ENCODE results near the gene CDH13.

The CDH13 gene

DNA sequence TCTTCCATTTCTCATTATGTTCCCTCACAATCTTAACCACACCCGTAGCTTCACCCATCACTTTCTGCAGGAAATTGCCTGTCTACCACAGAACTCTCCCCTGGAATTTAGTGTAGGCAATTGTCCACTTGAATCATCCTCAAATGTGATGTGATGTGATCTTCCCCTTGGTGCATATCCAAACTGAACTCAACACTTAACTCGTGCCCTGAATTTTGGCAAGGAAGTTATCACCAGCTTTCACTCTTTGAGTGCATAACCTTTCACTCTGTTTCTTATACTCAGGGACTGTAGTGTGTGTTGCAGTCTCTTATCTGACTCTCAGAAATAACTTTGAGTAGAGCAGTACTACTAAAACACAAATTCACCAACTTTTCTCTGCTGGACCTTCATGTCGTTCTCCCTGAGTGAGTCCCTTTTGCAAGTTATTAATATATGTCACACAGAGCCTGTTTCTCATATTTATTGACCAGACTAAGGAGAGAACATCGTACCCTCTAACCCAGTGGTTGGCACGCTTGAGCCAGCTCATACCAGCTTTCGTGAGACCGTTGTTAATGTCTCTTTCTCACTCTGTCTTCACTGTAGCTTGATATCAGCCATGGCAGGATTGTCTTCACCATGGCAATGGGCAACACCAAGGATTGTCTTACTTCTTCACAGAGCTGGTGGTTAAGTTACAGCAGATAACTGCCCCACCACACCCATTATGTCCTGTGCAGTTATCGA lies 622.1 kb downstream of the CDH13 start:
- no peak for DNase-seq (ENCODE audit: low spot score)

- DNase-seq (ENCODE audit: low spot score) = no peak
Measured at GRCh38 chr16:83253521-83253920, 626.8 kb downstream of the CDH13 start.

DNA sequence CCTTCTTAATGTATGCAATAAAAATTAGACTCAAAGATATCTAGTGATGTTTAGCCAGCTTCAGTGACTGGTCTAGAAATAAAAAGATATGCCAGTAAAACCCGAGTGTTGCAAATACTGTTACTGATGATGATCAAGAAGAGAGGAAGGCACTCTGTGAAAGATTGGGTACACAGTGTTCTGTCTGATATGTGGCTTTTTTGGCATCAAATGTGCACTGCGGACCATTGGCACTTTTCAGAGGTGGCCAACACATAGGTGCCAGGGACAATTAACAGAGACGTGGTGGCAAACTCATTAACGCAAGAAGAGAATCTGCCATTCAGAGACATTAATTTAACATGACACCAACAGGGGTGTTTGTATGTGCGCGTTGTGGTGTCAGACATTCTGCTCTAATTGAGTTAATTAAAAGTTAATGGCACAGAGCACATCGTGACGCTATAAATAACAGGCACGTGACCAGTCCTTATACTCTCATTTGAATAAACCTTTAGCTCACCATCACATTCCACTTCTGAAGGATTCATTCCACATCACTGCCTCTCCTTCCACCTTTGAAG lies 631.7 kb downstream of the CDH13 start:
- no peak for DNase-seq (ENCODE audit: low spot score)

DNA sequence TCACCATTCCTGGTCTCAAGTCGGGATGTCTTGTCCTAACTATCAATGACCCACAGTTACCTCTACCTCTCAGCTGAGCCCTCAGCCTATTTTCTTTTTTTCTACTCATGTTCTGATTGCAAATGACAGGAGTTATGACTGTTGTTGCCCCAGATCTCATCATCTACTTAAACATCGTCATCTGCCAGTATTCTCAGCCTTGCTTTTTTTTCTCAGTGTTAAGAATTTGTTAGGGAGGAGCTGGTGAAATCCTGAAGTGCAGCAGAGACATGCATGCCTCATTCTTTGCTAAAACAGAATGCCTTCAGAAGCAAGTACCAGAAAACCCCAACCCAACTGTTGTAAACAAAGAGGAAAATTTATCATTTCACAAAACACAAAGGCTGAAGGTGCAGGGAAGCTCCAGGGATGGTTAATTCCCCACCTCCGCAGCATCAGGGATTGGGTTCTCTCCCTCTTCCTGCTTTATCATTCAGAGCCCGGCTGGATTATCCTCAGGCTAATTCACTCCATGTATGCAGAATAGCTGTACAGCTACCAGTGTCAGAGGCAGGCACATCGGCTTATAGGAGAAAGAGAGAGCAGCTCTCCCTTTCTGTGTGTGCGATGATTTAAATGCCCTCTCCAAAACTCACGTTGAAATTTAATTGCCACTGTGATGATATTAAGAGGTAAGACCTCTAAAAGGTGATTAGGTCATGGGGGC lies 640.2 kb downstream of the CDH13 start:
- DNase-seq (ENCODE audit: low spot score) = no peak

DNA sequence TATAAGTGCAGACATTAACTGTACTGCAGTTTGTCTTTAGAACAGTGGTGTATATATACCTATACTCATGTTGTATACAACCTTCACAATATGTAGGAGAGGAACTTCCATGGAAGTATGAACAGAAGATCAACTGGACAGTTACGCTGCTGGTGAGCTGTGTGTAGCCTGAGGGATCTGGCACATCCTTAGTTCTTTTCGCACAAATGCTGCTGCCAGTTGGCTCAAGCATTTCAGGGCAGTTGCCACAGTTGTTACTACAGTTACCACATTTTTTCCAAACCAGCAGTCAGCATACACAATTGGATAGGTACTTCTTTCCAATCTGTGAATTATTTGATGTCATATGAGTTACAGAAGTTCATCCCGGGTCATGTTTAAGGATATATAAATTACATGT lies 641.4 kb downstream of the CDH13 start:
- no peak for DNase-seq (ENCODE audit: low spot score)

DNA sequence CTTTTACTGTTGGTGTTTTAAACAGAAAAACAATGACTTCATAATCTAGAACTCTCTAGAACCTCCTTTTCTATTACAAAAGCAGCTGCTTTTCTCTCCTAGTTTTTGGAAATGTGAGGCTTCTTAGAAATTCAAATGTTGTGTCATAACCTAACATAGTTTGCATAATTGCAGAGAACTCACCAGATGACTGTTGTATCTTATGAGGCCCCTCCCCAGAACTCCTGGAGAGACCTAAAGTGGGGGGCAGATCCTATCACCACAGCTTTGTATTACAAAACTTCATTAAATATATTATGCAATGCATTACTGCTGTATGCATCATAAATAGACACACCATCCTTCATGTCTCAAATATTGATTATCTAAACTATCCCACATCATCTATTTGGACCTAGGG lies 642.3 kb downstream of the CDH13 start:
- no peak for DNase-seq (ENCODE audit: low spot score)

GRCh38 chr16:83269541-83269940 lies 642.8 kb downstream of the CDH13 start:
- DNase-seq (ENCODE audit: low spot score) = no peak

GRCh38 chr16:83270061-83270460 lies 643.3 kb downstream of the CDH13 start:
- DNase-seq (ENCODE audit: low spot score) = no peak

DNA sequence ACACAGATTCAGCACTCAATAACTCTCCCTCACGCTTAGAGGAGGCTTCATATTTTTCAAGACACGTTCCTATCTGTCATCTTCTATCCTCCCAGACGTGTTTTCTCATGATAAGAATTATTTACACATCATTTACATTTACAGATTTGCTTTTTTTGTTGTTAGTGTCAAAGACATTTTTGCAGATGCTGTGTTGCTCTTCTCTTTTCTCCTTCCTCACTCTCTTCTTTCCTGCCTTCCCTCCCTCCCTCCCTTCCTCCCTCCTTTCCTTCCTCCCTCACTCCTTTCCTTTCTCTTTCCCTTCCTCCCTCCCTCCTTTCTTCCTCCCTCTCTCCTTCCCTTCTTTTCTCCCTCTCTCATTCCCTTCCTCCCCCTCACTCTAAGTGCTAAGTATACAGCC lies 643.9 kb downstream of the CDH13 start:
- no peak for DNase-seq (ENCODE audit: low spot score)

GRCh38 chr16:83271123-83271522 lies 644.4 kb downstream of the CDH13 start:
- DNase-seq (ENCODE audit: low spot score) = no peak

DNA sequence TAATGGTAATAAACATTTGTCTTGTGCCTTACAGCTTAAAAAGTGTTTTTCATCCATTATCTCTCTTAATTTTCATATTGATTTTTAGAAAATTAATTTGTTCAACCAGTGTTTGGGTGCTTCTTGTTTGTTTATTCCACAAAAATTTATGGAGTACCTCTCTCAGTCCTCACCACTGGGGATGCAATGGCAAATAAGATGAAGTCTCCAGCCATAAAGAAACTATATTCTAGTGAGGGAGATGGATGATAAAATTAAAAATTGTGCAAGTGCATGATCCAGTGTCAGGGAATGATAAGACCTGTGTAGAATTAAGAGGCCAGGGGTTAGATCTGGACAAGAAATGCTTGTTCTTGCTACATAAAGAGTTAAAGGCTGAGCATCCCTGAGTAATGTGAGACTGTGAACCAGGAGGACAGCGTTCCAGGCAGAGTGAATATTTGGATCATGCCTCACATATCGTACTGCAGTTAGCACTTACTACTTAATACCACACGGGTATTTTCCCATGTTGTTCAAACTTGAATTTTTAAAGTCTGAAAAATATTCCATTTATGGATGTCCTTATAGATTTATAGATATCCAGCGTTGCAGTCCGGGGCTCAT lies 645.3 kb downstream of the CDH13 start:
- no peak for DNase-seq (ENCODE audit: low spot score)

- no peak for DNase-seq (ENCODE audit: low spot score)
Measured at GRCh38 chr16:83272843-83273242, 646.1 kb downstream of the CDH13 start.

DNA sequence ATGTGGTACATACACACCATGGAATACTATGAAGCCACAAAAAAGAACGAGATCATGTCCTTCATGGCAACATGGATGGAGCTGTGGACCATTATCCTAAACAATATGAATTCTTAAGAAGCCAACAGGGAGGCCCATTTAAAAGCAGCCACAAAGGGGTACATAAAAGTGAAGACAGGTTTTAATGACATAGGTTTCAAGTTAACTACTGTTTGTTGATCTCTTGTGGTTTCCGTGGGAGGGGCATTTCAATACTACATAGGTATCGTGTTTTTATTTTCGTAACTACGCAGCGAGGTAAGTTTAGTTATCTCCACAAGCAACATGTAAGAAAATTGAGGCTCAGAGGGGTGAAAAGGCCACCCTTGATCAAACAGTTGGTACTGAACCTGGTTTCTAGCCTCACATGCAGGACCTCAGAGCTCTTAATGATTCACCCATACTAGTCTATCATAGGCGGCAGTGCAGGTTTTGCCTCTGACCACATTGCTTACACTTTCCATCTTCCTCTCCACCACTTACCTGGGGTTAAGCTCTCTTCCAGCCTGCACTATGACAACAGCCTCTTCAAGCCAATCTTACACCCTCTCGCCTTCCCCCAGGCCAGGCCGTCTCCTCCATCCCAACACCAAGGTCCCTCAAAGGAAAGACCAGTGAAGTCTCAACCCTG lies 646.9 kb downstream of the CDH13 start:
- no peak for DNase-seq (ENCODE audit: low spot score)

- no peak for DNase-seq (ENCODE audit: low spot score)
Measured at GRCh38 chr16:83279251-83279650, 652.5 kb downstream of the CDH13 start.

GRCh38 chr16:83285921-83286320 lies 659.2 kb downstream of the CDH13 start:
- DNase-seq (ENCODE audit: low spot score) = no peak

GRCh38 chr16:83296505-83296904 lies 669.7 kb downstream of the CDH13 start:
- DNase-seq (ENCODE audit: low spot score) = no peak

- DNase-seq (ENCODE audit: low spot score) = no peak
Measured at GRCh38 chr16:83298541-83298940, 671.8 kb downstream of the CDH13 start.

GRCh38 chr16:83300326-83300725 lies 673.6 kb downstream of the CDH13 start:
- DNase-seq (ENCODE audit: low spot score) = no peak

GRCh38 chr16:83301971-83302370 lies 675.2 kb downstream of the CDH13 start:
- no peak for DNase-seq (ENCODE audit: low spot score)

DNA sequence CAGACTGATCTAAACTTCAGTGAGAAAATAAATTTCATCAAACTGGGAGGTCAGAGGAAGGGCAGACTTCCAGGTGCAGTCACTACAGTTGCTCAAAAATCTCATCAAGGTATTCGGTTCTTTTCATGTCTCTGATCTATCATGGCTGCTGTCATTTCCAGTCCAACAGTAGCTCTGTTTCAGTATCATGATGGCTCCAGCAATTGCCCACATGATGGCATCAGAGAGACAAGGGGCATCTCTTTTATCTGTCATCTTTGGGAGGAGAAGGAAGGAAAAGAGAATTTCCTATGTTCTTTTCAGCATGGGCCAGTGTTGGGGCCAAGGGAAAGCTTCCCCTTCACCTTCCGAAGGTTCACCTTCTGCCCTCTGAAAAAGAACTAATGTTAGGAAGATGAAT lies 676.1 kb downstream of the CDH13 start:
- DNase-seq (ENCODE audit: low spot score) = no peak

DNA sequence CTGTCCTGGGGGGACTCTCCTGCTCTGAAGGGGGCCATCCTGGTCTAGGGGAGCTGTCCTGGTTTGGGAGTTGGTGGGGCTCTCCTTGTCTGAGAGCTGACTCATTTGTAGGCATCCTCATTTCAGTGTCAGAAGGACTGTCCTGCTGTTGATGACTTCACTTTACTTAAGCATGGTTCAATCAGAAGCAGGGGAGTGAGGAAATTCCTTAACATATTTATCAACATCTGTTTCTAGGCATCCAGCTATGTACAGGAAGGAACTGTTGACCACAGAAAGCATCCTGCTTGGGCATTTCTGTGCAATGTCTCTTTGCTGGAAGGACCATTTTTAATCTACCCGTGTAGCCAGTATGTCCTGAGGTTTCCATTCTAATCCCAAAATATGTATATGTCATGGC lies 678.3 kb downstream of the CDH13 start:
- no peak for DNase-seq (ENCODE audit: low spot score)

DNA sequence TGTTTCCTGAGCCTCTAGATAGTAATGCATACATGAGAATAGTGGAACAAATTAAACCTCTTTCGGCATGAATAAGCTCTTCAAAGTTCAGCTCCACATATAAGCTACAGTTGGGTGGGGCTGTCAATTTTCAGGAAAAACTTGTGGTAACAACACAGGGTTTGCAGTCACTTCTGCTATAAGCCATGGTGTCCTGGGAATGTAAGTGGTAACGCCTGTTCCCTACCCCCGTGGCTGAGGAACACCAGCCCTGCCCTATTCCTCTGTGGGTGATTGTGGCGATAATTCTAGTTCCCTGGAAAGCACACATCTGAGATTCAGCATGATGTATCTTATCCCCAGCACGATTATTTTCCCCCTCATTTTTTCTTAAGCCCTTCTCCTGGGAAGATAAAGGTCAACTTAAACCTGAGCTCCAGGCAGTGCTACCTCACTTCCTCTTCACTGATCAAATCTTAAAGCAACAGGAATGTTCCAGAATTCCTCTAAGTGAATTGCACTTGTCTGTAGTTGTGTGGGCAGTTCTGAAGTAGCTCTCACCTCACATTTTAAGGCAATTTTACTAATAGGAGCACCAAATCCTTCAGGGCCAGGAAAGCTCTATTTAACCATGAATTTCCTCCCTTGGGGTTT lies 680.3 kb downstream of the CDH13 start:
- DNase-seq (ENCODE audit: low spot score) = no peak

Data from HuH-7 (cell line).